GM18873 (cell line): ENCODE results near the gene STK36.

ENCODE experiments used
- ATAC-seq: cut with Tn5 transposase; IDR thresholded peaks from one replicate; pipeline ENCODE4 v1.9.1; 2021; ENCODE audit warnings: mild to moderate bottlenecking, moderate library complexity, moderate number of reproducible peaks; ENCODE audit not compliant: unreplicated experiment, low FRiP score

Gene STK36

GRCh38 chr2:218745559-218746469 is 73.9 kb downstream of the STK36 start:
- no peak for ATAC-seq

GRCh38 chr2:218746470-218746795 is 74.5 kb downstream of the STK36 start:
- no peak for ATAC-seq

GRCh38 chr2:218746960-218747359 is 75.1 kb downstream of the STK36 start:
- ATAC-seq, result no peak

- no peak for ATAC-seq
Observed at GRCh38 chr2:218748741-218749441, 77.0 kb downstream of the STK36 start.
